CD4-positive, alpha-beta memory T cell (primary cell): ENCODE results near the gene SMIM1. TPM values are rescaled to one million over a fixed set of nuclear protein-coding genes. Genes with fewer than 3 reads are reported as not detected.

Source experiments
- CTCF ChIA-PET: fragments of 350-600 bp; sonication (Branson Sonifier 250); formaldehyde crosslinking; loops from one replicate; lab custom pipeline; 2021; ENCODE audit warnings: inconsistent platforms; ENCODE audit not compliant: partially characterized antibody; lab: Charles Lee
- POLR2A ChIA-PET: fragments of 350-600 bp; sonication (Branson Sonifier 250); formaldehyde crosslinking; loops from one replicate; lab custom pipeline; 2021; ENCODE audit not compliant: partially characterized antibody; lab: Charles Lee
- DNase-seq, 5 donors: peaks; one replicate each; pipeline versions ENCODE4 v3.0.0 to v3.0.0-alpha.2; 2020 to 2022; ENCODE audit warnings: mixed read lengths in 1 of 5
- H3K27ac ChIP-seq: one replicate; pipeline ENCODE4 v1.7.0; 2013; ENCODE audit warnings: low read depth, low read length
- H3K27me3 ChIP-seq: 2 replicates; pipeline ENCODE4 v1.7.0; 2013; ENCODE audit warnings: mild to moderate bottlenecking, low read length, moderate library complexity; ENCODE audit not compliant: insufficient read depth
- H3K36me3 ChIP-seq: 2 replicates; pipeline ENCODE4 v1.7.0; 2013; ENCODE audit warnings: mild to moderate bottlenecking, low read length, moderate library complexity; ENCODE audit not compliant: insufficient read depth
- H3K4me1 ChIP-seq: 2 replicates; pipeline ENCODE4 v1.7.0; 2013; ENCODE audit warnings: mild to moderate bottlenecking, low read length, moderate library complexity; ENCODE audit not compliant: insufficient read depth
- H3K4me3 ChIP-seq, 2 donors: one replicate each; pipeline ENCODE4 v1.7.0; 2013; ENCODE audit warnings: low read length in 2 of 2, mild to moderate bottlenecking in 1 of 2
- H3K9me3 ChIP-seq, 2 donors: one replicate each; pipeline ENCODE4 v1.7.0; 2013; ENCODE audit warnings: low read length in 2 of 2, control low read depth in 1 of 2; ENCODE audit not compliant: control insufficient read depth in 1 of 2
- H3K27ac Mint-ChIP-seq, 7 donors: one replicate each; pipeline ENCODE4 v1.8.0; 2020 to 2021; ENCODE audit warnings: mixed read lengths in 7 of 7, mild to moderate bottlenecking in 6 of 7, inconsistent platforms in 3 of 7, moderate library complexity in 3 of 7
- H3K27me3 Mint-ChIP-seq, 2 donors: one replicate each; pipeline ENCODE4 v1.8.0; 2020 to 2021; ENCODE audit warnings: mixed read lengths in 2 of 2
- H3K36me3 Mint-ChIP-seq, 2 donors: one replicate each; pipeline ENCODE4 v1.8.0; 2020 to 2021; ENCODE audit warnings: mixed read lengths in 2 of 2, inconsistent platforms in 1 of 2, mild to moderate bottlenecking in 1 of 2
- H3K4me1 Mint-ChIP-seq, 4 donors: one replicate each; pipeline ENCODE4 v1.8.0; 2020 to 2021; ENCODE audit warnings: mixed read lengths in 4 of 4, mild to moderate bottlenecking in 1 of 4
- H3K4me3 Mint-ChIP-seq, 8 donors: one replicate each; pipeline ENCODE4 v1.8.0; 2020 to 2021; ENCODE audit warnings: mixed read lengths in 8 of 8, mild to moderate bottlenecking in 7 of 8, moderate library complexity in 6 of 8, inconsistent platforms in 3 of 8
- H3K9me3 Mint-ChIP-seq, 8 donors: one replicate each; pipeline ENCODE4 v1.8.0; 2020 to 2021; ENCODE audit warnings: mixed read lengths in 8 of 8, mild to moderate bottlenecking in 5 of 8, inconsistent platforms in 3 of 8, moderate library complexity in 1 of 8
- intact Hi-C: fragments of 100-400 bp; cut with micrococcal nuclease; formaldehyde crosslinking; loops from one replicate; pipeline ENCODE4 v1.15.1; 2023
- polyA plus RNA-seq, 2 donors: library from polyadenylated mRNA; unstranded; fragments of 300-500 nt; fragmentation: Illumina TruSeq; gene quantifications; one replicate each; pipeline ENCODE4 v1.2.3, GENCODE V29; 2021
- total RNA-seq, 2 experiments: library from RNA; stranded (reverse); gene quantifications; one replicate each; pipeline ENCODE4 v1.2.3, GENCODE V29; 2021

Gene SMIM1
- total and polyA plus RNA-seq, 4 experiments from 2014 or later = 0.52 to 4.7 (median 2.3) TPM

GRCh38 chr1:3729594-3730542 is 42.7 kb upstream of the SMIM1 start:
- H3K36me3 Mint-ChIP-seq = no peaks in the 10 kb centered on the region
- no peak overlapping the region for H3K27ac ChIP-seq
- H3K36me3 ChIP-seq = no peaks in the 10 kb centered on the region
- DNase-seq = no peak
- POLR2A ChIA-PET = no interaction called here
- H3K9me3 ChIP-seq = no peaks in the 10 kb centered on the region
- no peak overlapping the region for H3K27ac Mint-ChIP-seq
- H3K27me3 ChIP-seq = no peaks in the 10 kb centered on the region
- CTCF ChIA-PET = no interaction called here
- no peaks in the 10 kb centered on the region for H3K4me1 Mint-ChIP-seq
- no peak overlapping the region for H3K4me3 ChIP-seq
- H3K27me3 Mint-ChIP-seq = peaks cover 1 to 6% of the 10 kb centered on the region in 2 donors
- no peak overlapping the region for H3K4me3 Mint-ChIP-seq
- H3K4me1 ChIP-seq = no peaks in the 10 kb centered on the region
- intact Hi-C loops = no loop called here
- H3K9me3 Mint-ChIP-seq = no peaks in the 10 kb centered on the region

- no peak for DNase-seq
- Mint-ChIP-seq H3K4me1 (no peaks in the 10 kb centered on the region), H3K27me3 (peaks cover 1 to 6% of the 10 kb centered on the region in 2 donors), H3K36me3 (peaks cover 0 to under 1% of the 10 kb centered on the region in 2 donors), H3K27ac (no peak overlapping the region), H3K4me3 (no peak overlapping the region), H3K9me3 (no peaks in the 10 kb centered on the region)
- no peaks in the 10 kb centered on the region for H3K36me3 ChIP-seq
- no peaks in the 10 kb centered on the region for H3K9me3 ChIP-seq
- CTCF ChIA-PET = no interaction called here
- H3K27me3 ChIP-seq = no peaks in the 10 kb centered on the region
- no peaks in the 10 kb centered on the region for H3K4me1 ChIP-seq
- intact Hi-C loops = no loop called here
- POLR2A ChIA-PET = no interaction called here
- no peak overlapping the region for H3K27ac ChIP-seq
- H3K4me3 ChIP-seq = no peak overlapping the region
Measured at GRCh38 chr1:3730543-3731247, 41.9 kb upstream of the SMIM1 start.

- Mint-ChIP-seq H3K27me3 (peaks cover 1 to 6% of the 10 kb centered on the region in 2 donors), H3K36me3 (peaks cover under 1 to 9% of the 10 kb centered on the region in 2 donors), H3K27ac (no peak overlapping the region), H3K4me1 (no peaks in the 10 kb centered on the region), H3K4me3 (no peak overlapping the region), H3K9me3 (no peaks in the 10 kb centered on the region)
- Histone ChIP-seq H3K27me3 (no peaks in the 10 kb centered on the region), H3K4me1 (no peaks in the 10 kb centered on the region), H3K27ac (no peak overlapping the region), H3K9me3 (no peaks in the 10 kb centered on the region), H3K36me3 (peaks cover 1% of the 10 kb centered on the region), H3K4me3 (no peak overlapping the region)
- intact Hi-C loops = no loop called here
- POLR2A ChIA-PET = no interaction called here
- CTCF ChIA-PET = no interaction called here
- no peak for DNase-seq
Measured at GRCh38 chr1:3731583-3732433, 40.7 kb upstream of the SMIM1 start.

- no peak overlapping the region for H3K27ac ChIP-seq
- intact Hi-C loops = no loop called here
- no peaks in the 10 kb centered on the region for H3K9me3 Mint-ChIP-seq
- no peak for DNase-seq
- no peaks in the 10 kb centered on the region for H3K4me1 ChIP-seq
- H3K36me3 Mint-ChIP-seq = peaks cover 6 to 15% of the 10 kb centered on the region in 2 donors
- no peaks in the 10 kb centered on the region for H3K4me1 Mint-ChIP-seq
- peaks cover 6% of the 10 kb centered on the region for H3K36me3 ChIP-seq
- H3K27me3 ChIP-seq = no peaks in the 10 kb centered on the region
- ChIA-PET CTCF (no interaction called here), POLR2A (no interaction called here)
- H3K27ac Mint-ChIP-seq = no peak overlapping the region
- H3K27me3 Mint-ChIP-seq = peaks cover 1 to 6% of the 10 kb centered on the region in 2 donors
- H3K4me3 Mint-ChIP-seq = no peak overlapping the region
- no peaks in the 10 kb centered on the region for H3K9me3 ChIP-seq
- H3K4me3 ChIP-seq = no peak overlapping the region
Measured at GRCh38 chr1:3732434-3733093, 40.0 kb upstream of the SMIM1 start.

GRCh38 chr1:3733094-3733882 is 39.3 kb upstream of the SMIM1 start:
- intact Hi-C loops = no loop called here
- no peaks in the 10 kb centered on the region for H3K4me1 ChIP-seq
- no peaks in the 10 kb centered on the region for H3K4me1 Mint-ChIP-seq
- H3K9me3 Mint-ChIP-seq = no peaks in the 10 kb centered on the region
- no peak overlapping the region for H3K27ac ChIP-seq
- peaks cover 1 to 6% of the 10 kb centered on the region in 2 donors for H3K27me3 Mint-ChIP-seq
- no peak overlapping the region for H3K4me3 ChIP-seq
- peaks cover 6% of the 10 kb centered on the region for H3K36me3 ChIP-seq
- no peaks in the 10 kb centered on the region for H3K27me3 ChIP-seq
- no peak for DNase-seq
- no peak overlapping the region for H3K27ac Mint-ChIP-seq
- POLR2A ChIA-PET = no interaction called here
- peaks cover 6 to 15% of the 10 kb centered on the region in 2 donors for H3K36me3 Mint-ChIP-seq
- CTCF ChIA-PET = interaction anchor here (0.8 kb wide), 1 partner anchor 9 kb away, joined by 4 read pairs; no protein-coding TSS in a partner anchor
- no peaks in the 10 kb centered on the region for H3K9me3 ChIP-seq
- H3K4me3 Mint-ChIP-seq = no peak overlapping the region

- Histone ChIP-seq H3K4me1 (no peaks in the 10 kb centered on the region), H3K4me3 (no peak overlapping the region), H3K36me3 (peaks cover 6% of the 10 kb centered on the region), H3K9me3 (no peaks in the 10 kb centered on the region), H3K27me3 (no peaks in the 10 kb centered on the region), H3K27ac (no peak overlapping the region)
- H3K4me3 Mint-ChIP-seq = no peak overlapping the region
- ChIA-PET CTCF (interaction anchor here (0.8 kb wide), 1 partner anchor 10 kb away, joined by 4 read pairs; no protein-coding TSS in a partner anchor), POLR2A (no interaction called here)
- peaks cover 1 to 2% of the 10 kb centered on the region in 2 donors for H3K27me3 Mint-ChIP-seq
- no peak overlapping the region for H3K27ac Mint-ChIP-seq
- H3K36me3 Mint-ChIP-seq = peaks cover 6 to 15% of the 10 kb centered on the region in 2 donors
- H3K4me1 Mint-ChIP-seq = no peaks in the 10 kb centered on the region
- intact Hi-C loops = no loop called here
- no peak for DNase-seq
- H3K9me3 Mint-ChIP-seq = no peaks in the 10 kb centered on the region
Measured at GRCh38 chr1:3733883-3734589, 38.5 kb upstream of the SMIM1 start.
